GM21367 (cell line): ENCODE results near the gene CDH4.

Source experiments
- ATAC-seq: cut with Tn5 transposase; IDR thresholded peaks from one replicate; pipeline ENCODE4 v1.9.1; 2021; ENCODE audit not compliant: unreplicated experiment

The CDH4 gene

GRCh38 chr20:61322151-61322865 lies 70.2 kb downstream of the CDH4 start:
- no peak for ATAC-seq

- ATAC-seq, result no peak
These were observed 72.8 kb downstream of the CDH4 start for GRCh38 chr20:61324906-61325305.

DNA sequence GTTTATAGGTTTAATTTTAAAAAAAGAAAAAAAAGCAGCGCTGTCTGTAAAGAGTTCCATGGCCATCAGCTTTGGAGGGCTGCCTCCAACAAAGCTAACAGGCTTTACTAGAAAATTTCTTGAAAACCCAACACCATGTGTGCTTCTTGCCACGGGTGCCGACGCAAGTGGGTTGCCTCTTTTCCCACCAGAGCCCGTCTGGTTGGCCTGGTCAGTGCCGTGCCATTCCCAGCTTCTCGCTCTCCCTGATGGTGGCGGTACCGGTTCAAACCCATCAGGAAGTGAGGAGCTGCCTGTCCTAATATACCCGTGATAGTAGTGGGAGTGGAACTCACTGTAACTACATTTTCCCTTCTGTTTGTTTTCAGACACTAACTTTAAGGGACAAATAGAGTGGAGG lies 73.7 kb downstream of the CDH4 start:
- ATAC-seq, result no peak

- ATAC-seq, result no peak
These were observed 77.0 kb downstream of the CDH4 start for GRCh38 chr20:61328911-61329558.

GRCh38 chr20:61330441-61330840 lies 78.4 kb downstream of the CDH4 start:
- ATAC-seq, result no peak

GRCh38 chr20:61331543-61331942 lies 79.5 kb downstream of the CDH4 start:
- no peak for ATAC-seq

DNA sequence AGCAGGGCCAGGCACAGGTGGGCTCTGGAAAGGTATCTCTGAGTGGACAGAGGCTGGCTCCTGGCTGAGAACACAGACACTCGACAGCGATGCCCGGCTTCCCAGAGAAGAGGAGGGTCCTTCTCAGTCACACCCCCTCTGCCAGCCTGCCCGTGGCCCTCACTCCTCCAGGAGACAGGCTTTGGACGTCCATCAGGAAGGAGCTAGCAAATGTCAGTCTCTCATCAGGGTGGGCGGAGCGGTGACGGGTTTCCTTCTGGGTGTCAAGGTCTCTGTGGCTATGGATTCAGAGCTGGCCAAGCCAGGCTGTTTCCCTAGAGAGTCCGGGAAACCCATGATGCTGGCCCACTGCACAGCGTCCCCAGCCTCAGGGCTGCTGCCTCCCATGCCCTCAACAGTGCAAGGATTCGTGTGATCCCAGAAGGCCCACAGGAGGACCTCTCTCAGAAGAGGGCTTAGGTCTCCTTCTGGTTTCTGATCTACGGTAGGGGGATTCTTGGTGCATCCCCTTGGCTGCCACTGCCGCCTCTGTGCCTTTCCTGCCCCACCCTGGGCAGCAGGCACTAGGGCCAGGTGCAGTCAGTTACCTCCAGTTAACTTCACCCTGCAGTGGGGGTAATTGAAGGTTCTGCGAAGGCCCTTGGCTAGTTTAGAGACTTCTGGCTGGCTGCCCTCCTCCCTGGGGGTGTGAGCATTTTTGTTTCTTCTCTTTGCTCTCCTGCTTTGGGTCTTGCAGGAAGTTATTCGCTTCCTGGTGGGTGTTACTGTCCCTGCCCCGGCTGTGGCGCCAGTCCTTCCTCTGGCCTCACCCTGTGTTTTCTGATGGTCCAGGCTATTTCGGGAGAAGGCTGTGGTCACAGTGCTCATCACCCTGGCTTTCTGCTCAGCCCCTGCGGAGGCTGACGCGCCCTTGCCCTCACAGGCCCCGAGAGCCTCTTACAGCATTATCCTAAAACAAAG lies 80.2 kb downstream of the CDH4 start:
- ATAC-seq, result no peak

DNA sequence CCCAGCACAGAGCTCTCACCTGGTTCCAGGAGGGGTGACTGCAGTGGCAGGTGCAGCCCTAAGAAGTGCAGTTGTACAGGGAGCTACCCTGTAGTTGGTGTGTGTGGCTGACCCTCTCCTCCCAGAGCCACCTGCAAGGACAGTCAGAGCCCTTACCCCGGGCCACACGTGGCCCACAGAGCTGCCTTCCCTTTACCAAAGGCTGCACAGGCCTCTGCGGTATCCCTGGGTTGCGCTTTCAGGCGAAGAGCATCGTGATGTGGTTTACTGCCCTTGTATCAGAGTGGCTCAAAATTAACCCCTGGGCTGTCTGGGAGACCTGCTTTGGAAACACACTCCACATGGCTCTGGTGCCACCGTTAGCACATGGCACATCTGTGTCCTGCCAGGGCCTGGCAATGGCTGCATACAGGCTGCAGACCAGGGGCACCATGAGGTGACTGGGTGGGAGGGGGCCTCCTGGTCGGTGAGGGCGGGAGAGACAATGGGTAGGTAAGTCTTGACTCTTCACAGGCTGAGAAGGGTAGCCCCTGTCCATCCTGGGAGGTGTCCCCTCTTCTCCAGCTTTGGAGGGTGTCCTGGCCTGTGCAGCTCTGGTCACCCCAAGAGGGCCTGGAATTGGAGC lies 81.5 kb downstream of the CDH4 start:
- ATAC-seq, result no peak

DNA sequence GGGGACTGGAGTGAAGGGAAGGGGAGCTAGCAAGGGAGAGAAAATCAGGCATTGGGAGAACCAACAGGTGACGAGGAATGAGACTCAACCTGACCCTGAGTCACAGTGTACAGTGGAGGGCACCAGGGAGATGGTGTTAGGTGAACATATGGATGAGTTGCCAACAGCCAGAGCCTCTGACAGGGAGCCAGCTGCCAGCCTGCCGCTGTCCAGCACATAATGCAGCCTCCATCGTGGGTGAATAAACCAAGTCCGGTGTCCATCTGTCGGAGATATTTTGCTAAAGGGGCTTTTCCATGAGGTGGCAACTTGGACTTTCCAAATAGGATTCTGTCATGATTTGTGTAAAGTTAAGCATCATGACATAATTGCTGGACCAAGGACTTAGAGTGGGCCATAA lies 88.1 kb downstream of the CDH4 start:
- no peak for ATAC-seq

DNA sequence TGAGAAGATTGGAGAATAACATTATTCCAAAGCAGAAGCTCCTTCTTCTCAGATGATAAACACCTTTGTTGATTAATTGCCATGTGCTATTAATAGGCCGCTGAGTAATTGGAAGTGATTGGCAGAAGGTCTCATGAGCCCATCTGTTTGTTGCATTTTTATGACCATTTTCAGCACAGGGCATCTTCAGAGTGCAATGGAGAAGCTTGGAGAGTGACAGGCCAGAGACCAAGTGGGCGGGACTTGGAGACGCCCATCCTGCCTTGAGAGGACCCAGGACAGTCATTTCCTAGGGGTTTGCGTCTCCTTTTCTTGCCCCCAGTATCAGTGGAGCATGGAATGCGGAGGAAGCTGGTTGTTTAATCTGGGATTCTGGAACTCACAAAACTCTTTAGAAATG lies 89.5 kb downstream of the CDH4 start:
- ATAC-seq, result no peak

GRCh38 chr20:61343934-61344333 lies 91.9 kb downstream of the CDH4 start:
- no peak for ATAC-seq

GRCh38 chr20:61345656-61346055 lies 93.6 kb downstream of the CDH4 start:
- ATAC-seq, result no peak

GRCh38 chr20:61346996-61347395 lies 94.9 kb downstream of the CDH4 start:
- ATAC-seq, result no peak

DNA sequence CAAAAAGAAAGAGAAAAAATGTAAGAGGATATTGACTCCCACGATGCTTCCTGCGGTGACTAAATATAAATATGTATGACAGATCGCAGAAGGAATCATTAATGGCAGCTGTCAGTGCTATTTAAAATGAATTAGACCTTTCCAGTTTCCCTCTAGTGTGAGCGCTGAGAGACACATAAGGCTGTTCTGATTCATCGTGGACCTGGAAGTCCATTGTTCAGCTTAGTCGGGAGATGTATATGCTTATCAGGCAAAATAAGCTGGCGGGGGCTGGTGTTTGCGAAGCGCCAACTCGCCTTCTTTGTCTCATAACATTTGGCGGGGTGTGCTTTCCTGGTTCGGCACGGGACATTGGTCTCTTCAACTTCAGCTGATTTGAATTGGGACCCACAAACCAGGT lies 95.4 kb downstream of the CDH4 start:
- no peak for ATAC-seq

DNA sequence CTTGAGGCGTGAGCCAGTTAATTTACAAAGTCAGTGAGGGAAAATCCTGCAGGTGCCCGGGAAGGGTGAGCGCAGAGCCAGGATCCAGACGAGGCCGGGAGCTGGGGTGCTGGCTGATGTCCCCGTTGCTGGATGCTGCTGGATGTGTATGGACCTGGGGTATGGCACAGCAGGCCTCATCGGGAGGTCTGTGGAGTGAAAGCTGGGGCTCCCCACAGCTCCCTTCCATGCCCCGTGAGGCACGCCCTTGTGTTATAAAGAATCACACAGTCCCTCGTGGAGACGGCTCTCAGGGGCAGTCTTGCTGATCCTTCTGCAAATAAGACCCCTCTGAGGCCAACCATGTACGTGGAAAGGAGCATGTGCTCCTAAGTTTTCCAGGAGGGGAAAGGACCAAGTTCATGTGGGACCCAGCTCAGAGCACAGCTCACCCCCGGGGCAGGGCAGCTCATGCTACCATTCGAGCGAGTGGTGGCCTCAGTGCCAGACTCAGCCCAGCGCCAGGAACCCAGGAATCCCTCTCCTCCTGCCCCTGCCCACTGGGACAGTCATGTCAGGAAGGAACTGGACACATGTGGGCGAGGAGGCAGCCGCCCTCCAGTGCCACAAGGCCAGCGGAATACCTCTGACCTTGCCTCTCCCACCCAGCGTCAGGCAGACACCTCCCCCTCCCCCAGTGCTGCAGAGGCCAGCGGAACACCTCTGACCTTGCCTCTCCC lies 97.5 kb downstream of the CDH4 start:
- no peak for ATAC-seq

DNA sequence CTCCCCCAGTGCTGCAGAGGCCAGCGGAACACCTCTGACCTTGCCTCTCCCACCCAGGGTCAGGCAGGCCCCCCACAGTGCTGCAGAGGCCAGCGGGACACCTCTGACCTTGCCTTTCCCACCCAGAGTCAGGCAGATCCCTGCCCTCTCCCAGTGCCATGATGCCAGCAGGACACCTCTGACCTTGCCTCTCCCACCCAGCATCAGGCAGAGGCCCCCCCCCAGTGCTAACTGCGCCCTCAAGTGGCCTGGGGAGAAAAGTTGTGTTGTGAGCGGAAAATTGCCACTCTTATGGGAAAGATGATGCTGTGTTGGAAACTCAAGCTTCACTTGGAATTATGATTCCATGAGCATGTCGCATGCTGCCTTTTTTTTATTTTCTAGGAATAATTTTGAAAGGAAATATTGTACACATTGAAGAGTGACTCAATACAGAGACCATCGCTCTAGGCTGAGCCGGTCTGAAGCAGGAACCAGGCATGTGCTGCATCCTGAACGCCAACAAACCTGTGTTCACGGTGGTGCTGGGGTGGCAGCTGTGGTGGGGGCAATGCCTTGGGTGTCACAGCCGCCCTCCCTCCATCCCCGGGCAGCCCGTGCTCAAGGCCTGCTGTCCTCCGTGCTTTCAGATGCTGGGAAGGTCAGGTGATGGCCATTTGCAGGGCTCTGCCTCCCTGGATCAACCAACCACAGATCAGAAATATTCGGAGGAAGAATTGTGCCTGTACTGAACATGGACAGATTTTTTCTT lies 98.6 kb downstream of the CDH4 start:
- ATAC-seq, result no peak

GRCh38 chr20:61352346-61353260 lies 100.5 kb downstream of the CDH4 start:
- no peak for ATAC-seq

DNA sequence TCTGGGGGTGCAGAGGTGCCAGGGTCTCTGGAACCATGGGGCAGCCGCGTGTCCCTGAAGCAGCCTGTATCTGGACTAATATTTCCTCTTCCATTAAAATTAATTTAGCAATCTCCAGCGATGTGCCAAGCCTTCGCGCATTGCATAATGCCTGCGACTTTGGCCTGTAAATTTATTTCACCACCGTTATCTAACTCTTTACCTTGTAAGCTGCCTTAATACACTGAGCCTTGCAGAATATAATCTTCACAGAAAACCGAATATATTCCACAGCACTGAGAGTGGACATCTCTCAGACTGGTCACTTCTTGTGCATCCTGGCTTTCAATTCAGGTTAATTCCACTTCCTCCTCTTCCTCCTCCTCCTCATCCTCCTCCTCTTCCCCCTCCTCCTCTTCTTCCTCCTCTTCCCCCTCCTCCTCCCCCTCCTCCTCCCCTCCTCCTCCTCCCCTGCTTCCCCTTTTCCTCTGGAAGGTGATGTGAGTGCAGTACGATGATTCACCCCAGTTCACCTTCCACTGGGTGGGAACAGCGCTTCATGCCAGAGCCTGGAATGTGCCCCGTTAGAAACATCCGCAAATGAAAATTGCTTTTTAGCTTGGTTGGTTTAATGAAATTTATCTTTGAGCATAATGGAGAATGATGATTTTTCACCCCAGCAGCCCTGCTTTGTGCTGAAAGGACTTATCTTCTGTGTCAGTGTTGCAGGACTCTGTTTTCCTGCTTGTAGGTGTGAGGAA lies 101.4 kb downstream of the CDH4 start:
- ATAC-seq, result no peak
